HUDEP-2 (cell line): ENCODE measurements around the gene C1QTNF2.

Source experiments
- DNase-seq, 76 experiments: peaks; one replicate each; lab custom pipeline; 2025; ENCODE audit not compliant: unreplicated experiment in 76 of 76; lab: John Stamatoyannopoulos, UW

Gene C1QTNF2

GRCh38 chr5:160375701-160376100, 5.3 kb upstream of the C1QTNF2 start:
- DNase-seq = no peak

GRCh38 chr5:160375166-160375565, 4.7 kb upstream of the C1QTNF2 start:
- no peak for DNase-seq

- DNase-seq = no peak
These were observed 868 bp upstream of the C1QTNF2 start for GRCh38 chr5:160371294-160371693.

- DNase-seq = no peak
These were observed 248 bp upstream of the C1QTNF2 start for GRCh38 chr5:160370713-160371034.

GRCh38 chr5:160367885-160368284, 2.5 kb downstream of the C1QTNF2 start:
- DNase-seq = no peak

GRCh38 chr5:160367261-160367660, 3.2 kb downstream of the C1QTNF2 start:
- DNase-seq = peak in 13 of 76 experiments; percentile 4 to 53 (median 18)

- DNase-seq = no peak
These were observed 4.2 kb downstream of the C1QTNF2 start for GRCh38 chr5:160366230-160366629.

GRCh38 chr5:160363660-160364395, 6.6 kb downstream of the C1QTNF2 start:
- peak in 1 of 76 experiments; percentile 16 for DNase-seq

- DNase-seq = no peak
These were observed 7.2 kb downstream of the C1QTNF2 start for GRCh38 chr5:160363211-160363610.

GRCh38 chr5:160361624-160362228, 8.7 kb downstream of the C1QTNF2 start:
- no peak for DNase-seq

GRCh38 chr5:160360310-160360709, 10.1 kb downstream of the C1QTNF2 start:
- no peak for DNase-seq

GRCh38 chr5:160359816-160360215, 10.6 kb downstream of the C1QTNF2 start:
- peak in 6 of 76 experiments; percentile 2 to 27 (median 17) for DNase-seq

- no peak for DNase-seq
These were observed 11.2 kb downstream of the C1QTNF2 start for GRCh38 chr5:160359242-160359641.

- no peak for DNase-seq
These were observed 12.5 kb downstream of the C1QTNF2 start for GRCh38 chr5:160357861-160358411.

GRCh38 chr5:160357394-160357793, 13.0 kb downstream of the C1QTNF2 start:
- DNase-seq = no peak

GRCh38 chr5:160356550-160357347, 13.7 kb downstream of the C1QTNF2 start:
- DNase-seq = no peak

GRCh38 chr5:160354666-160355065, 15.8 kb downstream of the C1QTNF2 start:
- DNase-seq = no peak

- no peak for DNase-seq
These were observed 17.0 kb downstream of the C1QTNF2 start for GRCh38 chr5:160353379-160353778.

GRCh38 chr5:160352308-160352707, 18.1 kb downstream of the C1QTNF2 start:
- DNase-seq = no peak

- DNase-seq = no peak
These were observed 20.5 kb downstream of the C1QTNF2 start for GRCh38 chr5:160349935-160350303.

- no peak for DNase-seq
These were observed 21.0 kb downstream of the C1QTNF2 start for GRCh38 chr5:160349249-160349934.
